Measurements from ENCODE around the gene MBP. TPM values are rescaled to one million over a fixed set of nuclear protein-coding genes. Genes with fewer than 3 reads are reported as not detected.

Gene MBP
- total RNA-seq, 1 experiment from 2014 or later: 88.8 TPM

DNA sequence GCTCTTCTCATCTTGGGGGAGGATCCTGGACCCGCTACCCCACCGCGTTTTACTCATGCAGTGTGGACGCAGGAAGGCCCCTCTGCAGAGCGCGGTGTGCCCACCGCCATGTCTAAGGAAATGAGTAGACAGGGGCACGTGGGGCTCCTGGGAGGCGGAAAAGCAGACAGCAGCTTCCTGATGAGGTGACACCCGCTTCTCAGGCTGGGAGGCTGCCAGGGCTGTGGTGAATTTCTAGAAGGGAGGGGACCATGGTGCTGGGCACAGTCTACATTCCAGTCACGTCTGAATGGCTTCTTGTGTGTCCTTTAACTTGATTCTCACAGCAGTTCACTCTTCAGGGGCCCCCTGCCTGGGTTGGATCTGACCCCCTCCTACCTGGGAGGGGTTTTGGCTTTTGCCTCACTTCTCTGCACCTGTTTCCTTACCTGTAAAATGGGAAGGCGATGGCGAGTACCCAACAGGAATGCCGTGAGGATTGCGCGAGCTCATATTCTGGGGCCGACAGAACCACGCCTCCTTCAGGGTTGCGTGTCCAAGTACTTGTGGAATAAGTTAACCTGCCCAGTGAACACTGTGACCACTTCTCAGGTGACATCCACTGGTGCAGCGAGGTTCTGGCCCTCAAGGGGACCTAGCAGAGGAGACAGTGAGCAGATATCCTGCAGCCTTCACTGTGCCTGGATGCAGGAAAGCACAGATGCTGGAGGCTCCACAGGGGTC, 32.3 kb upstream of the MBP start:
- POLR2A ChIA-PET: no interaction called here
- DNase-seq (ENCODE audit: low read depth, low spot score) (no peak), ATAC-seq (no peak)
- no peak overlapping the region for H3K27ac ChIP-seq (ENCODE audit: low read length)
- CTCF ChIA-PET: interaction anchor here (0.6 kb wide), 2 partner anchors 19 to 102 kb away, joined by 3 to 4 read pairs; no protein-coding TSS in a partner anchor
- no peaks in the 10 kb centered on the region for H3K27me3 ChIP-seq (ENCODE audit: control insufficient read depth, insufficient read depth, low read length)
- no TSS peak for BruUV-seq (replicated peaks)
- H3K4me1 ChIP-seq (ENCODE audit: control insufficient read depth, insufficient read depth, low read length): no peaks in the 10 kb centered on the region
- TF ChIP-seq SIN3A (IDR thresholded peaks at IDR 0.05; ENCODE audit: borderline replicate concordance, insufficient read depth, low read depth, low read length) (no peak), TCF7L2 (IDR thresholded peaks at IDR 0.05; ENCODE audit: low read depth, low read length) (no peak), POLR2AphosphoS5 (IDR thresholded peaks at IDR 0.05; ENCODE audit: low read depth, low read length) (no peak)
- TF ChIP-seq, protein P1, sequence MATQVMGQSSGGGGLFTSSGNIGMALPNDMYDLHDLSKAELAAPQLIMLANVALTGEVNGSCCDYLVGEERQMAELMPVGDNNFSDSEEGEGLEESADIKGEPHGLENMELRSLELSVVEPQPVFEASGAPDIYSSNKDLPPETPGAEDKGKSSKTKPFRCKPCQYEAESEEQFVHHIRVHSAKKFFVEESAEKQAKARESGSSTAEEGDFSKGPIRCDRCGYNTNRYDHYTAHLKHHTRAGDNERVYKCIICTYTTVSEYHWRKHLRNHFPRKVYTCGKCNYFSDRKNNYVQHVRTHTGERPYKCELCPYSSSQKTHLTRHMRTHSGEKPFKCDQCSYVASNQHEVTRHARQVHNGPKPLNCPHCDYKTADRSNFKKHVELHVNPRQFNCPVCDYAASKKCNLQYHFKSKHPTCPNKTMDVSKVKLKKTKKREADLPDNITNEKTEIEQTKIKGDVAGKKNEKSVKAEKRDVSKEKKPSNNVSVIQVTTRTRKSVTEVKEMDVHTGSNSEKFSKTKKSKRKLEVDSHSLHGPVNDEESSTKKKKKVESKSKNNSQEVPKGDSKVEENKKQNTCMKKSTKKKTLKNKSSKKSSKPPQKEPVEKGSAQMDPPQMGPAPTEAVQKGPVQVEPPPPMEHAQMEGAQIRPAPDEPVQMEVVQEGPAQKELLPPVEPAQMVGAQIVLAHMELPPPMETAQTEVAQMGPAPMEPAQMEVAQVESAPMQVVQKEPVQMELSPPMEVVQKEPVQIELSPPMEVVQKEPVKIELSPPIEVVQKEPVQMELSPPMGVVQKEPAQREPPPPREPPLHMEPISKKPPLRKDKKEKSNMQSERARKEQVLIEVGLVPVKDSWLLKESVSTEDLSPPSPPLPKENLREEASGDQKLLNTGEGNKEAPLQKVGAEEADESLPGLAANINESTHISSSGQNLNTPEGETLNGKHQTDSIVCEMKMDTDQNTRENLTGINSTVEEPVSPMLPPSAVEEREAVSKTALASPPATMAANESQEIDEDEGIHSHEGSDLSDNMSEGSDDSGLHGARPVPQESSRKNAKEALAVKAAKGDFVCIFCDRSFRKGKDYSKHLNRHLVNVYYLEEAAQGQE (IDR thresholded peaks at IDR 0.05; ENCODE audit: insufficient read depth in 1 of 2, low read depth in 2 of 2, low read length in 1 of 2): no peak
- TF ChIP-seq, protein P2, sequence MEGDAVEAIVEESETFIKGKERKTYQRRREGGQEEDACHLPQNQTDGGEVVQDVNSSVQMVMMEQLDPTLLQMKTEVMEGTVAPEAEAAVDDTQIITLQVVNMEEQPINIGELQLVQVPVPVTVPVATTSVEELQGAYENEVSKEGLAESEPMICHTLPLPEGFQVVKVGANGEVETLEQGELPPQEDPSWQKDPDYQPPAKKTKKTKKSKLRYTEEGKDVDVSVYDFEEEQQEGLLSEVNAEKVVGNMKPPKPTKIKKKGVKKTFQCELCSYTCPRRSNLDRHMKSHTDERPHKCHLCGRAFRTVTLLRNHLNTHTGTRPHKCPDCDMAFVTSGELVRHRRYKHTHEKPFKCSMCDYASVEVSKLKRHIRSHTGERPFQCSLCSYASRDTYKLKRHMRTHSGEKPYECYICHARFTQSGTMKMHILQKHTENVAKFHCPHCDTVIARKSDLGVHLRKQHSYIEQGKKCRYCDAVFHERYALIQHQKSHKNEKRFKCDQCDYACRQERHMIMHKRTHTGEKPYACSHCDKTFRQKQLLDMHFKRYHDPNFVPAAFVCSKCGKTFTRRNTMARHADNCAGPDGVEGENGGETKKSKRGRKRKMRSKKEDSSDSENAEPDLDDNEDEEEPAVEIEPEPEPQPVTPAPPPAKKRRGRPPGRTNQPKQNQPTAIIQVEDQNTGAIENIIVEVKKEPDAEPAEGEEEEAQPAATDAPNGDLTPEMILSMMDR (IDR thresholded peaks at IDR 0.05): no peak
- intact Hi-C loops (cut with micrococcal nuclease; ENCODE audit: unreplicated experiment): no loop called here
- in situ Hi-C loops (cut with HindIII; ENCODE audit: low pct_unique_long_range_greater_than_20kb, low sequenced_read_pairs): no loop called here
- H3K9me3 ChIP-seq (ENCODE audit: control insufficient read depth, insufficient read depth, low read depth, low read length): no peaks in the 10 kb centered on the region
- no peaks in the 10 kb centered on the region for H3K36me3 ChIP-seq (ENCODE audit: control insufficient read depth, insufficient read depth, low read length)
- no peak overlapping the region for H3K4me3 ChIP-seq (ENCODE audit: low read depth in 2 of 2, low read length in 2 of 2)

DNA sequence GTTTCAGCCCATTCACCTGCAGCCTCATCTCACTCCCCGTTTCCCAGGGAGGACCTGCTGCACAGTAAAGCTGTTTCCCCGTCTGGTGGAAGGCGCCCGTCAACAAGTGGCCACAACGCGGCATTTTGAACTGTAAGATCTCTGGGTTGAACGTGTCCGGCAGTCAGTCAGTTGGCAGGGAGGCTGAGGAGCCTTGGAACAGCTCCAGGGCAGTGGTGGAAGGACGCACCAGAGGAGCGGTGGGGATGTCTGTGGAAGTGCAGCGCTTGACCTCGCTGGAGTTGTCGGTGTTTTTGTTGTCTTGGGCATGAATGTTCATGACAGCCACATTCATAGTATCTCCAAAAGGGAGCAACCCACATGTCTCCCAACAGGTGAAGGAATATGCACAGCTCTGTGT, 31.4 kb upstream of the MBP start:
- Histone ChIP-seq H3K4me1 (ENCODE audit: control insufficient read depth, insufficient read depth, low read length) (no peaks in the 10 kb centered on the region), H3K27ac (ENCODE audit: low read length) (no peak overlapping the region), H3K36me3 (ENCODE audit: control insufficient read depth, insufficient read depth, low read length) (no peaks in the 10 kb centered on the region), H3K4me3 (ENCODE audit: low read depth in 2 of 2, low read length in 2 of 2) (no peak overlapping the region), H3K27me3 (ENCODE audit: control insufficient read depth, insufficient read depth, low read length) (no peaks in the 10 kb centered on the region), H3K9me3 (ENCODE audit: control insufficient read depth, insufficient read depth, low read depth, low read length) (no peaks in the 10 kb centered on the region)
- no peak for ATAC-seq
- in situ Hi-C loops (cut with HindIII; ENCODE audit: low pct_unique_long_range_greater_than_20kb, low sequenced_read_pairs) (no loop called here), intact Hi-C loops (cut with micrococcal nuclease; ENCODE audit: unreplicated experiment) (no loop called here)
- ChIA-PET POLR2A (no interaction called here), CTCF (interaction anchor here (0.6 kb wide), 2 partner anchors 20 to 101 kb away, joined by 3 to 4 read pairs; no protein-coding TSS in a partner anchor)
- BruUV-seq (replicated peaks): no TSS peak
- DNase-seq (ENCODE audit: low read depth, low spot score): no peak
- TF ChIP-seq POLR2AphosphoS5 (IDR thresholded peaks at IDR 0.05; ENCODE audit: low read depth, low read length): no peak
- TF ChIP-seq, protein P1 (IDR thresholded peaks at IDR 0.05; ENCODE audit: insufficient read depth in 1 of 2, low read depth in 2 of 2, low read length in 1 of 2): no peak
- TF ChIP-seq, protein P2 (IDR thresholded peaks at IDR 0.05): no peak
- TF ChIP-seq SIN3A (IDR thresholded peaks at IDR 0.05; ENCODE audit: borderline replicate concordance, insufficient read depth, low read depth, low read length): no peak
- no peak for TF ChIP-seq TCF7L2 (IDR thresholded peaks at IDR 0.05; ENCODE audit: low read depth, low read length)
